ENCODE measurements around the gene SMARCC1.

The SMARCC1 gene

GRCh38 chr3:47781685-47782445 lies at the start of gene SMARCC1:
TSS of gene SMARCC1 (minus strand) at chr3:47781893. CDS start at chr3:47781797, 96 bp downstream.
- peak; percentile 99 for DNase-seq

- peak; percentile 80 for DNase-seq
Observed at GRCh38 chr3:47829482-47829881, 47.8 kb upstream of the SMARCC1 start.

- peak; percentile 29 for DNase-seq
Observed at GRCh38 chr3:47825590-47825989, 43.9 kb upstream of the SMARCC1 start.

GRCh38 chr3:47824541-47825473 lies 43.1 kb upstream of the SMARCC1 start:
- peak; percentile 93 for DNase-seq

- DNase-seq = no peak
Observed at GRCh38 chr3:47817609-47818008, 35.9 kb upstream of the SMARCC1 start.

GRCh38 chr3:47813551-47814177 lies 32.0 kb upstream of the SMARCC1 start:
- DNase-seq = no peak

- DNase-seq = no peak
Observed at GRCh38 chr3:47804577-47804976, 22.9 kb upstream of the SMARCC1 start.

GRCh38 chr3:47803480-47804025 lies 21.9 kb upstream of the SMARCC1 start:
- no peak for DNase-seq

- DNase-seq = peak; percentile 94
Observed at GRCh38 chr3:47802734-47803479, 21.2 kb upstream of the SMARCC1 start, which contains the start of gene DHX30. TSS of gene DHX30 (plus strand) at chr3:47803138. CDS start at chr3:47810684, 7,546 bp downstream.

GRCh38 chr3:47799733-47800132 lies 18.0 kb upstream of the SMARCC1 start:
- peak; percentile 63 for DNase-seq

- peak; percentile 76 for DNase-seq
Observed at GRCh38 chr3:47794544-47794943, 12.9 kb upstream of the SMARCC1 start.

GRCh38 chr3:47792699-47793098 lies 11.0 kb upstream of the SMARCC1 start:
- no peak for DNase-seq

GRCh38 chr3:47791193-47791855 lies 9.6 kb upstream of the SMARCC1 start:
- no peak for DNase-seq

GRCh38 chr3:47783673-47784072 lies 2.0 kb upstream of the SMARCC1 start:
- no peak for DNase-seq

GRCh38 chr3:47782446-47783308 lies 984 bp upstream of the SMARCC1 start:
- DNase-seq = peak; percentile 26

GRCh38 chr3:47780741-47781684 lies 680 bp downstream of the SMARCC1 start:
- DNase-seq = peak; percentile 77

GRCh38 chr3:47778746-47779145 lies 2.9 kb downstream of the SMARCC1 start:
- no peak for DNase-seq

- no peak for DNase-seq
Observed at GRCh38 chr3:47772788-47773187, 8.9 kb downstream of the SMARCC1 start.

- no peak for DNase-seq
Observed at GRCh38 chr3:47772047-47772446, 9.6 kb downstream of the SMARCC1 start.

All from hematopoietic multipotent progenitor cell treated with erythropoietin and hydrocortisone succinate and interleukin-3 and kit ligand, for 4 days (in vitro differentiated cells).